ENCODE data around the gene CRIM1. TPM values are rescaled to one million over a fixed set of nuclear protein-coding genes. Genes with fewer than 3 reads are reported as not detected.

CRIM1 gene
- total and polyA plus RNA-seq, 2 experiments from 2014 or later, result 76.4 to 485 TPM

DNA sequence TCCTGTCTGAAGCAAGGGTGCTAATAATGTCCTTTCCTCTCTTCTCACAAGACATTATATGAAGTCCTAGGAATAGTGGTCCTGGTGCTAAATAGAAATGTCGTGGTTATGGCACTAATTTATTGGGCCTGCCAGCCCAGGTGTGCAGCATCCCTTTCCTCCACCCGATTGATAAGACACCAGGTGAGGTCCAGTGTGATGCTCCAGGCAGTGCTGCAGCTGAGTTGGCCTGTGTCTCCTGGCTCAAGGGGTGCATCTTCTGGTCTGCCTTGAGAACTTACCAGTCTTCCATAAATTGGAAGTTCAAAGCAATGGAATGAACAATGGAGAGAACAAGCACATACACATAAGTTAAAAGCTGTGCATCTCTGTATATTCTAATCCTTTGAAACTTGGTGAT, 26.9 kb downstream of the CRIM1 start:
- DNase-seq, result no peak
- Histone ChIP-seq H3F3A (ENCODE audit: insufficient read depth) (peaks cover 91% of the 10 kb centered on the region), H3K4me2 (ENCODE audit: unreplicated experiment) (no peak overlapping the region), H3K4me1 (ENCODE audit: insufficient read depth) (peaks cover 50% of the 10 kb centered on the region), H2AFZ (no peak overlapping the region), H3K9me3 (ENCODE audit: low read depth) (no peaks in the 10 kb centered on the region), H3K27ac (no peak overlapping the region), H3K27me3 (replicated peaks; ENCODE audit: insufficient read depth) (no peaks in the 10 kb centered on the region), H3K9ac (no peak overlapping the region), H3K4me3 (no peak overlapping the region), H4K20me1 (ENCODE audit: insufficient read depth) (peaks cover 36% of the 10 kb centered on the region), H3K79me2 (ENCODE audit: insufficient read depth) (peaks cover 100% of the 10 kb centered on the region), H3K9me2 (ENCODE audit: insufficient read depth) (no peaks in the 10 kb centered on the region), H3K36me3 (ENCODE audit: low read depth) (peaks cover 34% of the 10 kb centered on the region)
- in situ Hi-C loops (cut with MboI), result no loop called here
- 41 to 71% methylated on average over 2 of the region's 2 CpGs for WGBS, 2 experiments (ENCODE audit: low coverage in 1 of 2, low lambda C conversion rate in 2 of 2, missing lambda C conversion rate in 2 of 2)
- TF ChIP-seq EZH2phosphoT487 (IDR thresholded peaks at IDR 0.05; ENCODE audit: insufficient read depth, low read depth) (no peak), EZH2 (IDR thresholded peaks at IDR 0.05; ENCODE audit: insufficient read depth, poor library complexity, severe bottlenecking) (no peak)

- no peak overlapping the region for H3K4me3 ChIP-seq
- no peak for TF ChIP-seq EZH2 (IDR thresholded peaks at IDR 0.05; ENCODE audit: insufficient read depth, poor library complexity, severe bottlenecking)
- TF ChIP-seq EZH2phosphoT487 (IDR thresholded peaks at IDR 0.05; ENCODE audit: insufficient read depth, low read depth), result no peak
- no peak for DNase-seq
- in situ Hi-C loops (cut with MboI), result no loop called here
- H3K27ac ChIP-seq, result 0 out of 2 replicates have a peak overlapping the region, but pooled peaks have one; percentile 4
- no peak overlapping the region for H3K4me2 ChIP-seq (ENCODE audit: unreplicated experiment)
- peaks cover 100% of the 10 kb centered on the region for H3K79me2 ChIP-seq (ENCODE audit: insufficient read depth)
- H3K36me3 ChIP-seq (ENCODE audit: low read depth), result peaks cover 37% of the 10 kb centered on the region
- no peak overlapping the region for H2AFZ ChIP-seq
- H3K4me1 ChIP-seq (ENCODE audit: insufficient read depth), result peaks cover 50% of the 10 kb centered on the region
- 84 to 87% methylated on average over 4 of the region's 4 CpGs for whole genome bisulfite sequencing, 2 experiments (ENCODE audit: low coverage in 1 of 2, low lambda C conversion rate in 2 of 2, missing lambda C conversion rate in 2 of 2)
- H4K20me1 ChIP-seq (ENCODE audit: insufficient read depth), result peaks cover 28% of the 10 kb centered on the region; the same call in 1 of the 2 replicates
- H3F3A ChIP-seq (ENCODE audit: insufficient read depth), result peaks cover 91% of the 10 kb centered on the region
- H3K27me3 ChIP-seq (replicated peaks; ENCODE audit: insufficient read depth), result no peaks in the 10 kb centered on the region
- no peak overlapping the region for H3K9ac ChIP-seq
- no peaks in the 10 kb centered on the region for H3K9me3 ChIP-seq (ENCODE audit: low read depth)
- H3K9me2 ChIP-seq (ENCODE audit: insufficient read depth), result no peaks in the 10 kb centered on the region
Measured at GRCh38 chr2:36383726-36384125, 28.1 kb downstream of the CRIM1 start.

- no peaks in the 10 kb centered on the region for H3K9me2 ChIP-seq (ENCODE audit: insufficient read depth)
- no peak for DNase-seq
- H3K9me3 ChIP-seq (ENCODE audit: low read depth), result no peaks in the 10 kb centered on the region
- no peak overlapping the region for H3K4me3 ChIP-seq
- peaks cover 50% of the 10 kb centered on the region for H3K4me1 ChIP-seq (ENCODE audit: insufficient read depth)
- H3K36me3 ChIP-seq (ENCODE audit: low read depth), result peaks cover 39% of the 10 kb centered on the region
- no peak overlapping the region for H3K9ac ChIP-seq
- WGBS, 2 experiments (ENCODE audit: low coverage in 1 of 2, low lambda C conversion rate in 2 of 2, missing lambda C conversion rate in 2 of 2), result 93 to 97% methylated on average over 2 of the region's 2 CpGs
- peaks cover 29% of the 10 kb centered on the region; the same call in 1 of the 2 replicates for H4K20me1 ChIP-seq (ENCODE audit: insufficient read depth)
- no peaks in the 10 kb centered on the region for H3K27me3 ChIP-seq (replicated peaks; ENCODE audit: insufficient read depth)
- H2AFZ ChIP-seq, result no peak overlapping the region
- H3K79me2 ChIP-seq (ENCODE audit: insufficient read depth), result peaks cover 100% of the 10 kb centered on the region
- H3F3A ChIP-seq (ENCODE audit: insufficient read depth), result peaks cover 91% of the 10 kb centered on the region
- in situ Hi-C loops (cut with MboI), result no loop called here
- no peak overlapping the region for H3K27ac ChIP-seq
- no peak overlapping the region for H3K4me2 ChIP-seq (ENCODE audit: unreplicated experiment)
- TF ChIP-seq EZH2phosphoT487 (IDR thresholded peaks at IDR 0.05; ENCODE audit: insufficient read depth, low read depth) (no peak), EZH2 (IDR thresholded peaks at IDR 0.05; ENCODE audit: insufficient read depth, poor library complexity, severe bottlenecking) (no peak)
Measured at GRCh38 chr2:36384454-36384853, 28.9 kb downstream of the CRIM1 start.

DNA sequence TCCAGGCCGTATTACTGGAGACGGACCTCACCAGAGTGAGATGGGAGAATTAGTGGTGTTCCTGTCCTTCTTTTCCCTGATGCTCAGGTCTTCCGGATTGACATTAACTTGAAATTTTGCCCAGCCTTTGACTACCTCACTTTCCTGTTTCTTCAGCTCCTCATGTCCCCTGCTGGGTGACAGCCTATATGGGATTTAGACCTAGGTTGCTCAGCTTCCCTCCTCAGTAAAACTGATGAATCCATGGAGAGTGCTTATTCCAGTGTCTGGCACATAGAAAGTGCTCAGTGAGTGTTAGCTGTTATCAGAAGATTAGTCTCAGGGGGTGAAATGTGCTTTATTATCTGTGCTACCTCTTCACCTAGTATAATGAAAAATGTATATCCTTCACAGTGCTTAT, 30.0 kb downstream of the CRIM1 start:
- Histone ChIP-seq H3K27ac (peak overlapping the region; percentile 9; the same call in 1 of the 2 replicates), H3K4me1 (ENCODE audit: insufficient read depth) (peaks cover 46% of the 10 kb centered on the region), H3K4me2 (ENCODE audit: unreplicated experiment) (no peak overlapping the region), H3K4me3 (no peak overlapping the region), H2AFZ (no peak overlapping the region), H4K20me1 (ENCODE audit: insufficient read depth) (peaks cover 21% of the 10 kb centered on the region; the same call in 1 of the 2 replicates), H3K27me3 (replicated peaks; ENCODE audit: insufficient read depth) (no peaks in the 10 kb centered on the region), H3K79me2 (ENCODE audit: insufficient read depth) (peaks cover 100% of the 10 kb centered on the region), H3K9me3 (ENCODE audit: low read depth) (no peaks in the 10 kb centered on the region), H3K36me3 (ENCODE audit: low read depth) (peaks cover 43% of the 10 kb centered on the region), H3K9ac (no peak overlapping the region), H3K9me2 (ENCODE audit: insufficient read depth) (no peaks in the 10 kb centered on the region), H3F3A (ENCODE audit: insufficient read depth) (peaks cover 91% of the 10 kb centered on the region)
- WGBS, 2 experiments (ENCODE audit: low coverage in 1 of 2, low lambda C conversion rate in 2 of 2, missing lambda C conversion rate in 2 of 2), result 92 to 100% methylated on average over 3 of the region's 3 CpGs
- TF ChIP-seq EZH2 (IDR thresholded peaks at IDR 0.05; ENCODE audit: insufficient read depth, poor library complexity, severe bottlenecking), result no peak
- no peak for TF ChIP-seq EZH2phosphoT487 (IDR thresholded peaks at IDR 0.05; ENCODE audit: insufficient read depth, low read depth)
- in situ Hi-C loops (cut with MboI), result no loop called here
- DNase-seq, result no peak

Measured in GM23248 (cell line).